ENCODE data around the gene NR2E1. TPM values are rescaled to one million over a fixed set of nuclear protein-coding genes. Genes with fewer than 3 reads are reported as not detected.

Gene NR2E1
- total RNA-seq, 1 experiment from 2014 or later: not detected

DNA sequence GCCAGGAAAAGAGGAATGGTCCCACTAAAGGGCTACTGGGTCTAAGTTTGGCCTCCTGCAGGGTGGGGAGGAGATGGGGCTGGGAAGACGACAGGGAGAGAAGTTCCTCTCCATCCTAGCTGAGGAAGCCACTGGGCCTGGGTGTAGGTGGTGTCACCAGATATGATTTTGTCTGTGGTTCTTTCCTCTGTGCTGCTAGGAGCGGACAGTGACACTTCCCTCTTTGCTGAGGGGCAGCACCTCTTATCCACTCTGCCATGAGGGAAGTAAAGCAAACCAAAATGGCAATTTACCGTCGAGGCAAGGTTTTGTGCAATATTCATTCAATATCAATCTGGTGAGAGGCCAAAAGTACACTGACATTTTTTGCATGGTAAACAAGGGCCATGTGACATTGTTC lies 33.0 kb upstream of the NR2E1 start:
- peaks cover 24% of the 10 kb centered on the region for H3K4me1 Mint-ChIP-seq
- CTCF ChIA-PET: interaction anchor here (2.7 kb wide), 1 partner anchor 35 kb away, joined by 12 read pairs; no protein-coding TSS in a partner anchor

DNA sequence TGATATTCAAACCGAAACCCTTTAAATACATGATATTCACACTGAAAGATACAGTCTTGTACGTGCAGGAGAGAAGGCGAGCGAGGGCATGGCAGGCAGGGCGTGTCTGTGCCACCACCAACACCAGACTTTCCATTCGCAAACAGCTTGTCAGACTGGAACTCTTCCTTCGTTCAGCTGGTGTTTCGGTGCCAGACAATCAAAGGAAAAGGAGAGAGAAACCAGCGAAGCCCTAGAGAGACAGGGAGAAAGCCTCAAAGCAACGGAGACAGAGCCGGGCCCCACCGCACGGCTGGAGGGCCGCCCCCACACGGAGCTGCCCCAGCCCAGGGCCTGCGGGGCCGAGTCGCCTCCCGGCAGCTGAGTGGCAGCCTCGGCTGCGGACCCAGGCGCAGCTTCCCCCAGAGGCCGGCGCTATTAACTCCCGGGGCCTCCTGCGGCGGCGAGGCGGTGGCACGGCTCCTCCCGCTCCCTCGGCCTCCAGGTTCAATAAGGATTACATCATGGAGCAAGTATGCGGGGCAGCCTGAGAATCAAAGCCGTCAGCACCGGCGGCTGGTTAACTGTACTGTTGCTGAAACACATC lies 32.1 kb upstream of the NR2E1 start:
- Mint-ChIP-seq H3K4me3 (peak overlapping the region; percentile 66), H3K36me3 (no peaks in the 10 kb centered on the region), H3K9me3 (no peaks in the 10 kb centered on the region), H3K4me1 (peaks cover 21% of the 10 kb centered on the region), H3K27ac (no peak overlapping the region), H3K27me3 (ENCODE audit: low read depth) (peaks cover 95% of the 10 kb centered on the region)
- ChIA-PET CTCF (interaction anchor here (0.8 to 2.7 kb wide), 6 partner anchors 10 to 153 kb away, joined by 3 to 12 read pairs (median 6); no protein-coding TSS in a partner anchor), POLR2A (interaction anchor here (0.7 to 1.3 kb wide), 2 partner anchors 31 to 40 kb away, joined by 3 read pairs; no protein-coding TSS in a partner anchor)
- ATAC-seq: peak; percentile 94
- TF ChIP-seq, protein P1, sequence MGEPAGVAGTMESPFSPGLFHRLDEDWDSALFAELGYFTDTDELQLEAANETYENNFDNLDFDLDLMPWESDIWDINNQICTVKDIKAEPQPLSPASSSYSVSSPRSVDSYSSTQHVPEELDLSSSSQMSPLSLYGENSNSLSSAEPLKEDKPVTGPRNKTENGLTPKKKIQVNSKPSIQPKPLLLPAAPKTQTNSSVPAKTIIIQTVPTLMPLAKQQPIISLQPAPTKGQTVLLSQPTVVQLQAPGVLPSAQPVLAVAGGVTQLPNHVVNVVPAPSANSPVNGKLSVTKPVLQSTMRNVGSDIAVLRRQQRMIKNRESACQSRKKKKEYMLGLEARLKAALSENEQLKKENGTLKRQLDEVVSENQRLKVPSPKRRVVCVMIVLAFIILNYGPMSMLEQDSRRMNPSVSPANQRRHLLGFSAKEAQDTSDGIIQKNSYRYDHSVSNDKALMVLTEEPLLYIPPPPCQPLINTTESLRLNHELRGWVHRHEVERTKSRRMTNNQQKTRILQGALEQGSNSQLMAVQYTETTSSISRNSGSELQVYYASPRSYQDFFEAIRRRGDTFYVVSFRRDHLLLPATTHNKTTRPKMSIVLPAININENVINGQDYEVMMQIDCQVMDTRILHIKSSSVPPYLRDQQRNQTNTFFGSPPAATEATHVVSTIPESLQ (CRISPR knock-in tag; IDR thresholded peaks at IDR 0.05): no peak
- TF ChIP-seq GABPB1 (CRISPR knock-in tag; IDR thresholded peaks at IDR 0.05): peak; percentile 81
- TF ChIP-seq ZNF423 (CRISPR knock-in tag; IDR thresholded peaks at IDR 0.05): peak; percentile 57
- DNase-seq (ENCODE audit: low spot score): peak; percentile 88

More for the DNA sequence above, 33.0 kb upstream of the NR2E1 start:
- H3K27me3 Mint-ChIP-seq (ENCODE audit: low read depth): peaks cover 95% of the 10 kb centered on the region
- H3K36me3 Mint-ChIP-seq: no peaks in the 10 kb centered on the region
- no peaks in the 10 kb centered on the region for H3K9me3 Mint-ChIP-seq
- TF ChIP-seq, protein P2, sequence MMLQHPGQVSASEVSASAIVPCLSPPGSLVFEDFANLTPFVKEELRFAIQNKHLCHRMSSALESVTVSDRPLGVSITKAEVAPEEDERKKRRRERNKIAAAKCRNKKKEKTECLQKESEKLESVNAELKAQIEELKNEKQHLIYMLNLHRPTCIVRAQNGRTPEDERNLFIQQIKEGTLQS (CRISPR knock-in tag; conservative IDR thresholded peaks at IDR 0.05): no peak
- TF ChIP-seq, protein P3, sequence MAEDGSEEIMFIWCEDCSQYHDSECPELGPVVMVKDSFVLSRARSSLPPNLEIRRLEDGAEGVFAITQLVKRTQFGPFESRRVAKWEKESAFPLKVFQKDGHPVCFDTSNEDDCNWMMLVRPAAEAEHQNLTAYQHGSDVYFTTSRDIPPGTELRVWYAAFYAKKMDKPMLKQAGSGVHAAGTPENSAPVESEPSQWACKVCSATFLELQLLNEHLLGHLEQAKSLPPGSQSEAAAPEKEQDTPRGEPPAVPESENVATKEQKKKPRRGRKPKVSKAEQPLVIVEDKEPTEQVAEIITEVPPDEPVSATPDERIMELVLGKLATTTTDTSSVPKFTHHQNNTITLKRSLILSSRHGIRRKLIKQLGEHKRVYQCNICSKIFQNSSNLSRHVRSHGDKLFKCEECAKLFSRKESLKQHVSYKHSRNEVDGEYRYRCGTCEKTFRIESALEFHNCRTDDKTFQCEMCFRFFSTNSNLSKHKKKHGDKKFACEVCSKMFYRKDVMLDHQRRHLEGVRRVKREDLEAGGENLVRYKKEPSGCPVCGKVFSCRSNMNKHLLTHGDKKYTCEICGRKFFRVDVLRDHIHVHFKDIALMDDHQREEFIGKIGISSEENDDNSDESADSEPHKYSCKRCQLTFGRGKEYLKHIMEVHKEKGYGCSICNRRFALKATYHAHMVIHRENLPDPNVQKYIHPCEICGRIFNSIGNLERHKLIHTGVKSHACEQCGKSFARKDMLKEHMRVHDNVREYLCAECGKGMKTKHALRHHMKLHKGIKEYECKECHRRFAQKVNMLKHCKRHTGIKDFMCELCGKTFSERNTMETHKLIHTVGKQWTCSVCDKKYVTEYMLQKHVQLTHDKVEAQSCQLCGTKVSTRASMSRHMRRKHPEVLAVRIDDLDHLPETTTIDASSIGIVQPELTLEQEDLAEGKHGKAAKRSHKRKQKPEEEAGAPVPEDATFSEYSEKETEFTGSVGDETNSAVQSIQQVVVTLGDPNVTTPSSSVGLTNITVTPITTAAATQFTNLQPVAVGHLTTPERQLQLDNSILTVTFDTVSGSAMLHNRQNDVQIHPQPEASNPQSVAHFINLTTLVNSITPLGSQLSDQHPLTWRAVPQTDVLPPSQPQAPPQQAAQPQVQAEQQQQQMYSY (CRISPR knock-in tag; IDR thresholded peaks at IDR 0.05): no peak
- TF ChIP-seq, protein P4, sequence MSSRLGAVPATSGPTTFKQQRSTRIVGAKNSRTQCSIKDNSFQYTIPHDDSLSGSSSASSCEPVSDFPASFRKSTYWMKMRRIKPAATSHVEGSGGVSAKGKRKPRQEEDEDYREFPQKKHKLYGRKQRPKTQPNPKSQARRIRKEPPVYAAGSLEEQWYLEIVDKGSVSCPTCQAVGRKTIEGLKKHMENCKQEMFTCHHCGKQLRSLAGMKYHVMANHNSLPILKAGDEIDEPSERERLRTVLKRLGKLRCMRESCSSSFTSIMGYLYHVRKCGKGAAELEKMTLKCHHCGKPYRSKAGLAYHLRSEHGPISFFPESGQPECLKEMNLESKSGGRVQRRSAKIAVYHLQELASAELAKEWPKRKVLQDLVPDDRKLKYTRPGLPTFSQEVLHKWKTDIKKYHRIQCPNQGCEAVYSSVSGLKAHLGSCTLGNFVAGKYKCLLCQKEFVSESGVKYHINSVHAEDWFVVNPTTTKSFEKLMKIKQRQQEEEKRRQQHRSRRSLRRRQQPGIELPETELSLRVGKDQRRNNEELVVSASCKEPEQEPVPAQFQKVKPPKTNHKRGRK (CRISPR knock-in tag; IDR thresholded peaks at IDR 0.05; ENCODE audit: borderline replicate concordance): no peak
- TF ChIP-seq, protein P5, sequence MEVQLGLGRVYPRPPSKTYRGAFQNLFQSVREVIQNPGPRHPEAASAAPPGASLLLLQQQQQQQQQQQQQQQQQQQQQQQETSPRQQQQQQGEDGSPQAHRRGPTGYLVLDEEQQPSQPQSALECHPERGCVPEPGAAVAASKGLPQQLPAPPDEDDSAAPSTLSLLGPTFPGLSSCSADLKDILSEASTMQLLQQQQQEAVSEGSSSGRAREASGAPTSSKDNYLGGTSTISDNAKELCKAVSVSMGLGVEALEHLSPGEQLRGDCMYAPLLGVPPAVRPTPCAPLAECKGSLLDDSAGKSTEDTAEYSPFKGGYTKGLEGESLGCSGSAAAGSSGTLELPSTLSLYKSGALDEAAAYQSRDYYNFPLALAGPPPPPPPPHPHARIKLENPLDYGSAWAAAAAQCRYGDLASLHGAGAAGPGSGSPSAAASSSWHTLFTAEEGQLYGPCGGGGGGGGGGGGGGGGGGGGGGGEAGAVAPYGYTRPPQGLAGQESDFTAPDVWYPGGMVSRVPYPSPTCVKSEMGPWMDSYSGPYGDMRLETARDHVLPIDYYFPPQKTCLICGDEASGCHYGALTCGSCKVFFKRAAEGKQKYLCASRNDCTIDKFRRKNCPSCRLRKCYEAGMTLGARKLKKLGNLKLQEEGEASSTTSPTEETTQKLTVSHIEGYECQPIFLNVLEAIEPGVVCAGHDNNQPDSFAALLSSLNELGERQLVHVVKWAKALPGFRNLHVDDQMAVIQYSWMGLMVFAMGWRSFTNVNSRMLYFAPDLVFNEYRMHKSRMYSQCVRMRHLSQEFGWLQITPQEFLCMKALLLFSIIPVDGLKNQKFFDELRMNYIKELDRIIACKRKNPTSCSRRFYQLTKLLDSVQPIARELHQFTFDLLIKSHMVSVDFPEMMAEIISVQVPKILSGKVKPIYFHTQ (CRISPR knock-in tag; IDR thresholded peaks at IDR 0.05): no peak
- no peak for TF ChIP-seq FOXP1 (CRISPR knock-in tag; IDR thresholded peaks at IDR 0.05; ENCODE audit: borderline replicate concordance)
- TF ChIP-seq ZNF671 (CRISPR knock-in tag; IDR thresholded peaks at IDR 0.05): no peak
- no peak for TF ChIP-seq ZBTB21 (CRISPR knock-in tag; IDR thresholded peaks at IDR 0.05; ENCODE audit: borderline replicate concordance)
- TF ChIP-seq ATF1 (CRISPR knock-in tag; IDR thresholded peaks at IDR 0.05): no peak
- POLR2A ChIA-PET: no interaction called here
- DNase-seq (ENCODE audit: low spot score) (no peak), ATAC-seq (no peak)
- peak overlapping the region; percentile 66 for H3K4me3 Mint-ChIP-seq
- no peak overlapping the region for H3K27ac Mint-ChIP-seq

Measured in WTC11 (cell line).